Stimulated activated CD4-positive, alpha-beta T cell treated with anti-CD3 and anti-CD28 coated beads, Interleukin-4, amount 100 ng/mL, for 4 hours (primary cell): ENCODE measurements around the gene VSIG4.

ENCODE experiments used
- DNase-seq, 2 experiments: peaks; one replicate each; pipeline ENCODE4 v3.0.0-alpha.2; 2020

Gene VSIG4

GRCh38 chrX:66023385-66024091 lies 16.3 kb downstream of the VSIG4 start:
- no peak for DNase-seq

GRCh38 chrX:66022632-66023384 lies 17.1 kb downstream of the VSIG4 start:
- DNase-seq = no peak

DNA sequence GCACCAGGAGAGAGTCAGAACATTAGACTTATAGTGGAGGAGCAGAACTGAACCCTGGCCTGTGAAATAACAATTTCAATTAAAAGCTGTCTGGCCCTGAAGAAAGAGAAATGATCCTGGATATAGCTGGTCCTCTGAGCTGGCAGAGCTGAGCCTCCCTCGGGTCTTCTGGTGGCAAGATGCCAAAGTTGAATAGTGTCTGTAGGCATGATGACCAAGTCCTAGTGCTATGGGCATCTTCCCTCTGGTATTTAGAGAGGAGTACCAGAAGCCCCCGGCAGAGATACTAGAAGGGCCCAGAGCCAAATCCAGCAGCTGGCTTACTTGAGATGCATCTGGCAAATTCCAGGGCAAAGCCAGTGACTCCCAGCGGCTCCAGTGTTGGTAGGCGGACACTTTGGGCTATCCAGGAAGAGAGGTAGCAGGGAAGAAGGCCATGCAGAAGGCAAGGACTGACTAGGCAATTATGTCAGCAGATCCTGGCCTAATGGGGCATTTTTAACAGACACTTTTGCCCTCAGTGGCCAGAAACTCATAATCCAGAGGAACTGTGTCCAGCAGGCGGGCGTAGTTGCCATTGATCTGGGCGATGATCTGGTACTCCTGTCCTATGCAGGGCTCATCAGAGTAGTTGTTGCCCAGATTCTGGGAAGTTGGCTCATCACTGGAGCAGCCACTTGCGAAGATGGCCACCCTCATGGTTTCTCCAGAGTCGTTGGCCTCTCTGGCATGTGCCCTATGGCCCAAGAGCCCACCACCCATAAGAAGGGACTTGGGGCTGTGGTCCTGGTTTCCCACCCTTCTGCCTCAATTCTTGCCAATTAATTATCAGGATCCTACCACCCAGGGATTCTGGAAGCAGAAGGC lies 17.9 kb downstream of the VSIG4 start:
- no peak for DNase-seq

- no peak for DNase-seq
These were observed 18.5 kb downstream of the VSIG4 start for GRCh38 chrX:66021401-66021764.

DNA sequence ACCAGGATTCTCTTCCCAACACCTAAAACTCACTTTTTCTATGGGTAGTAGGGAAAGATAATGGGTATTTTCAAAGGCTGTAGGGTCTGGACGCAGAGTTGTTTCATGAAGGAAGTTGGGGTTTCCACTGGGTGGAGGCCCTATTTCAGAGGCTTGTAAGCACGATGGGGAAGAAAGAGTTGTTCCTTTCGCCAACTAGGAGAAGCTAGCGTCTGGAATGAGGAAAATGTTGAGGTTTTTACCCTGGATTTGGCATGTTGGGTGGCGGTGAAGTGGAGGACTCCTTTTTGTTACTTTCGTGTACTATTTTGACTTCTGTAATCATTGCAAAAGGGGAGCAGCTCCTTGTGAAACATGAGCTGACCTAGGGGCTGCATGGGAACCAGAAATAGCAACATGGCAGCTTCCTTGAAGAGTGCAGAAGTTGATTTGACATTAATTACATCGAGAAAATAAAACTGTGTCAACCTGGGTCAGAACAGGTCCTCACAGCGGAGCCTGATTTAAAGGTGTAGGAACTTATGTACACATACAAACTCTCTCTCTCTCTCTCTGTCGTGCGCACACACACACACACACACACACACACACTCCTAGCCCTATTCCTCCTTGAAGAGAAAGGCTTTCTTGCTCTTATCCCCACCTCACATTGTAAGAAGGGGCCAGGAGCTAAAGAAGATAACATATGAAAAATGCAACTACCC lies 19.1 kb downstream of the VSIG4 start:
- no peak for DNase-seq

DNA sequence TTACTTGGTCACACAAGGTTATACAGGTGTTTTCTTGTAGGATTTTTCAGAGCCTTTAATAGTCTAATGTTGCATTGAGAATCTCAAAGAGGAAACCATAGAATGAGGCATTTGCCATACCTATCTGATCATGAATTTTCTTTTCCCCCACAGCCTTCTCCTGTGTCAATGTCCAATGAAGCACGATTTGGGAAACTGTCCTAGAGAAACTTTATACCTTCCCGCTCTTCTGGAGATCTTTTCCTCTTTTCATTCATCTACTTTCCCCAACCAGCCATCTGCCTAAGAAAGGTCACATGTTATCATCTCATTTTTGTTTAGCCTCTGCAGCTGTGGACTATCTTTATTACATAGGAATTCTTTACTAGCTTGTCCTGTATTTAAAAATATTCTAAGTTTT lies 19.9 kb downstream of the VSIG4 start:
- no peak for DNase-seq

DNA sequence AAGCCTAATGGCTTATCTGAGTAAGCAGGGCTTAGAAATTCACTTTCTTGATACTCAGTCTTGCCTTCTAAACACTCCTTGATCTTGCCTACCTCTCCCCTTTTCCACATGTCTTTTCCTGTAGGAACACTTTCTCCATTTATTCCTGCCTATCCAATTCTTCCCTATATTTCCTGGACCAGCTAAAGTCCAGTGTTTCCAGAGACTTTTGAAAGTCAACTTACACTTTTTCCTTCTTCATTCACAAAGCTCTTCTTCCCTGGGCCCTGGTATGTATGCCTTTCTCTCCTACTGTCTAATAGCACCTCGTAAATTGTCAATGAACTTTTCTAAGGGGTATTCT lies 20.6 kb downstream of the VSIG4 start:
- DNase-seq = no peak

- no peak for DNase-seq
These were observed 21.1 kb downstream of the VSIG4 start for GRCh38 chrX:66018585-66019309.

DNA sequence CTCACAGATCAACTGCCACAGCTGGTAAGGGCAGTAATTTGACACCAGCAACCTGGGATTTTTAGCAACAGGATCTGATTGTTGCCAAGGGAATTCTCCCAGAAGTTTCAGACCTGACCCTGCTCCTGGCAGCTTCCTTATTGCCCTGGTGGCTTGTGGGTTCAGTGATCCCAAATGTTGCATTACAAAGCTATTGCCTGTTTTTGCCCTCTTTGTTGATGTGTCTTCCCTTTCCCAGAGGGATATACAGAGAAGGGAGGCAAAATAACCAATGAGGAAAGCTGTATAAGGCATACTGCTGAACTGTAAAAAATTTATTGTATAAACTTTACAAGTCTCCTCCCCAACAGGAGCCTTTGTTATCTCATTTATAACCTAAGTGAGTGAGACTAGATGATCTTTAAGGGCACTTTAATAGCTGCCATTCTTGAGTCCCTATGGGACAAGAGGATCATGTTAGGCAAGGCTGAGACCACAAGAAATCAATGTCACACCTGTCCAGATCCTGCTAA lies 22.2 kb downstream of the VSIG4 start:
- no peak for DNase-seq

- no peak for DNase-seq
These were observed 22.8 kb downstream of the VSIG4 start for GRCh38 chrX:66016905-66017658.

GRCh38 chrX:66015900-66016689 lies 23.8 kb downstream of the VSIG4 start:
- DNase-seq = no peak

DNA sequence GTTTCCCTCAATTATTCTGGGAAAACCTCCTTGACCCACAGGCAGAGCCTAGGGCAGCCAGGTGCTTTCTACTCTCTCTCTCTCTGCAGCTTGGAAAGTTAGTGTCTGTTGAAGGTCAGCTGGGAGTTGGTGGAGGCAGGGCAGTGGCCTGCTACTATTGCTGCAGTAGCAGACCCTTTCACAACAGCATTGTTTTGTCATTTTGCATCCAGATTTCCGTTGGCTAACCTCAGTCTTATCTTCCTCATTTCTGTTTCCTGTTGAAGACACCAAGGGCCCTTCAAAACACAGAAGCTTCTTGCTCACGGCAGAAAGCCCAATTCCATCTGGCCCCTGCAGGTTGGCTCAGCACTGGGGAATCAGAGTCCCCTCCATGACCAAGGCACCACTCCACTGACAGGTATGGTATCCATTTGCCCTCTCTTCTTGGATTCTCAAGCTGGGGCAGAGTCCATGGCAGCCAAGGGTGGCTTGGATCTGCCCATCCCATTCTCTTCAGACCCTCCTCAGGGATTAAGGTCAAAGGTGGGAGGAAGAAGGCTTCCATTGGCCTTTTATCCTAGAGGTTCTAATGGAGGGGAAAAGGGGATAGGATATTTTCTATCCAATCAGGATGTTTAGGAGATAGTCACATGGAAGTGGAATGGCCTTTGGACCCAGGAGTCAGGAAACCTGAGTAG lies 24.6 kb downstream of the VSIG4 start:
- DNase-seq = no peak

DNA sequence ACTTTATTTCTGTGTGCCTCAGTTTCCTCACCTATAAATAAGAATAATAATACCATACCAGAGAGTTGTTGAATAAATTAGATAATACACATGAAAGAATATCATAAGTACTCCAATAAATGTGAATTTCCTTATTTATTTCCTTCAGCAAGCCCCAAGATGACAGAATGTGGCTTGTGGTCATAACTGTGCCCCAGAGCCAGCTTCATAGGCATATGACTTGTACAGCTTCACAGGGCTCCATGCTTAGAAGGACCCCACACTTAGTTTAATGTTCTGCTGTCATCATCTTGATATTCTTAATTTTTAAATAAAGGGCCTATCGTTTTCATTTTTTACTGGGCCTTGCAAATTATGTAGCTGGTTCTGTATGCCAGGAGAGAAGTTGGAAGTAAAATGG lies 25.3 kb downstream of the VSIG4 start:
- DNase-seq = no peak

GRCh38 chrX:66014084-66014483 lies 25.8 kb downstream of the VSIG4 start:
- DNase-seq = no peak

DNA sequence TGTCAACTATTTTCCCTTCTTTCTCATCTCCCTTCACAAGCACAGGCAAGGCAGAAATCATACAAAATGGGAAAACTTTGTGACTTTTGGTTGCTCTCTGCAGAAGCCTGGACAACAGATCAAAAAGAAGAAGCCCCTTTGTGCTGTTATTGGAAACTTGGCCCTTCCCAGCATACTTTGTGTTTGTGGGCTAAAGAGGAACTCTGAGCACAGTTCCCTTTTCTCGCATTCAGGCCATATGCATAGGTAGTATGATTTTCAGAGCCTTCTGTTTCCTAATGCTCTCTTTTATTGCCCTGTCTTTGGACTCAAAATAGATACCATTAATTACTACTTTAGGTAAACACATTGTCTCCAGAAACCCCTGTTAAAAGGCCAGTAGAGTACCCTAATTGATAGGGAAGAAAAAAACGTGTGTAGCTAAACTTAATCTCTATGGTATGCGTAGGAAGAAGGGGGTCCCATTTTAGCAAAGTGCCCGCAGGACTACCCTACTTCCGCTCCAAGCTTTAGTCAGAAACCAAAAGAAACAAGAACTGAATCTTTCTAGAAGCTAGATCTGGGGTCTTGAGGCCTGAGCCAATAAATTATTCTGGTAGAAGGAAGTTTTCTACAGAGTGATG lies 26.6 kb downstream of the VSIG4 start:
- DNase-seq = no peak

DNA sequence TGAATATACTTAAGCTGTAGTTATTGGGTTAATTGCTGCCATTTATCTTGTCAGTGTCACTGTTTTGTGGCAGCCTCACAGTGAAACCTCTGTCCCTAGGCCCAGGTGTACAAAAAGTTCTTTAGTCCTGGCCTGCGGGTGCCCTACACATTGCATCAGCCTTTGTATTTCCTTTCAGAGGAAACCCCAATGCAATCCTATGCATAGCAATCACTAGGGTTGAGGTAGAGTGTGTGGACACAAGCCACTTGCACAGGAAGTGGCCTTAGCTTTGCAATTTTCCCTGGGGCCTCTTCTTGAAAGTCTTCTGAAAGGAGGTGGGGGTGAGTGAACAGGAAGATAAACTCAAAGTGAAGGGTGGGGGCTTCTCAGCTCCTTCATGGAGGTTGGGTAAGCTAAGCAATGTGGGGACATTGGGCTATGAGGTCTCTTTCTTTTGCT lies 27.8 kb downstream of the VSIG4 start:
- no peak for DNase-seq

DNA sequence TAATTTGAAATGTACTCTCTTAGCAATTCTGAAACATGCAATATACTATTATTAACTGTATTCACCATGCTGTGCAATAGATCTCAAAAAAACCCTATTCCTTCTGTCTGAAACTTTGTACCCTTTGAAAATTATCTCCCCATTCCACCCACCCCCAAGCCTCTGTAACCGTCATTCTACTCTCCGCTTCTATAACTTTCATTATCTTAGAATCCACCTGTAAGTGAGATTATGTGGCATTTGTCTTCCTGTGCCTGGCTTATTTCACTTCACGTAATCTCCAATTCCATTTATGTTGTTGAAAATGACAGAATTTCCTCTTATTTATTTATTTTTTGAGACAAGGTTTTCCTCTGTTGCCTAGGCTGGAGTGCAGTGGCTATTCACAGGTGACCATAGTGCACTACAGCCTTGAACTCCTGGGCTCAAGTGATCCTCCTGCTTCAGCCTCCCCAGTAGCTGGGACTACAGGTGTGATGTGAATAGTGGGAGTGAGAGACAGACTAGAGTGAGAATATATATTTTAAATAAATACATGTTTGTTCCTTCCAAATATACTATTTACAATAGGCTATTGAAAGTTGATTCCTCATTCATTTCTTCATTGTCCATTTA lies 30.5 kb downstream of the VSIG4 start:
- no peak for DNase-seq

- DNase-seq = no peak
These were observed 31.4 kb downstream of the VSIG4 start for GRCh38 chrX:66008328-66008970.
